ENCODE results near the gene SEMA5B. TPM values are rescaled to one million over a fixed set of nuclear protein-coding genes. Genes with fewer than 3 reads are reported as not detected.

The SEMA5B gene
- total RNA-seq, 1 experiment from 2014 or later, result not detected

GRCh38 chr3:122956693-122957455 is 70.7 kb downstream of the SEMA5B start:
- intact Hi-C loops (cut with micrococcal nuclease; ENCODE audit: unreplicated experiment), result no loop called here
- Mint-ChIP-seq H3K4me1 (ENCODE audit: low read depth, unreplicated experiment) (peaks cover 19% of the 10 kb centered on the region), H3K27ac (ENCODE audit: unreplicated experiment) (no peak overlapping the region), H3K9me3 (ENCODE audit: low read depth, unreplicated experiment) (no peaks in the 10 kb centered on the region), H3K27me3 (ENCODE audit: unreplicated experiment) (peaks cover 4% of the 10 kb centered on the region), H3K36me3 (ENCODE audit: insufficient read depth, unreplicated experiment) (no peaks in the 10 kb centered on the region), H3K4me3 (ENCODE audit: low read depth, unreplicated experiment) (no peak overlapping the region)
- TF ChIP-seq CTCF (IDR thresholded peaks at IDR 0.05; ENCODE audit: unreplicated experiment), result no peak
- CTCF ChIA-PET, result interaction anchor here (1.2 kb wide), 1 partner anchor 13 kb away, joined by 5 read pairs; no protein-coding TSS in a partner anchor
- BruUV-seq (replicated peaks), result no TSS peak
- no peak for DNase-seq

GRCh38 chr3:122955916-122956692 is 71.5 kb downstream of the SEMA5B start:
- Mint-ChIP-seq H3K36me3 (ENCODE audit: insufficient read depth, unreplicated experiment) (no peaks in the 10 kb centered on the region), H3K27ac (ENCODE audit: unreplicated experiment) (no peak overlapping the region), H3K4me1 (ENCODE audit: low read depth, unreplicated experiment) (peaks cover 24% of the 10 kb centered on the region), H3K9me3 (ENCODE audit: low read depth, unreplicated experiment) (no peaks in the 10 kb centered on the region), H3K4me3 (ENCODE audit: low read depth, unreplicated experiment) (no peak overlapping the region), H3K27me3 (ENCODE audit: unreplicated experiment) (no peaks in the 10 kb centered on the region)
- no peak for TF ChIP-seq CTCF (IDR thresholded peaks at IDR 0.05; ENCODE audit: unreplicated experiment)
- intact Hi-C loops (cut with micrococcal nuclease; ENCODE audit: unreplicated experiment), result no loop called here
- CTCF ChIA-PET, result interaction anchor here (0.6 kb wide), 1 partner anchor 409 kb away, joined by 8 read pairs; no protein-coding TSS in a partner anchor
- DNase-seq, result no peak
- no TSS peak for BruUV-seq (replicated peaks)

- Mint-ChIP-seq H3K4me3 (ENCODE audit: low read depth, unreplicated experiment) (no peak overlapping the region), H3K27me3 (ENCODE audit: unreplicated experiment) (no peaks in the 10 kb centered on the region), H3K9me3 (ENCODE audit: low read depth, unreplicated experiment) (no peaks in the 10 kb centered on the region), H3K27ac (ENCODE audit: unreplicated experiment) (peak overlapping the region; percentile 47), H3K36me3 (ENCODE audit: insufficient read depth, unreplicated experiment) (no peaks in the 10 kb centered on the region), H3K4me1 (ENCODE audit: low read depth, unreplicated experiment) (peaks cover 24% of the 10 kb centered on the region)
- intact Hi-C loops (cut with micrococcal nuclease; ENCODE audit: unreplicated experiment), result no loop called here
- no TSS peak for BruUV-seq (replicated peaks)
- CTCF ChIA-PET, result interaction anchor here (0.6 kb wide), 1 partner anchor 75 kb away, joined by 3 read pairs; the partner anchor contains the start of gene SEMA5B
- TF ChIP-seq CTCF (IDR thresholded peaks at IDR 0.05; ENCODE audit: unreplicated experiment), result no peak
- peak; percentile 43 for DNase-seq
These were observed 75.0 kb downstream of the SEMA5B start for GRCh38 chr3:122952520-122952919.

- H3K36me3 Mint-ChIP-seq (ENCODE audit: insufficient read depth, unreplicated experiment), result no peaks in the 10 kb centered on the region
- no TSS peak for BruUV-seq (replicated peaks)
- no peaks in the 10 kb centered on the region for H3K9me3 Mint-ChIP-seq (ENCODE audit: low read depth, unreplicated experiment)
- H3K27ac Mint-ChIP-seq (ENCODE audit: unreplicated experiment), result no peak overlapping the region
- intact Hi-C loops (cut with micrococcal nuclease; ENCODE audit: unreplicated experiment), result no loop called here
- DNase-seq, result no peak
- H3K27me3 Mint-ChIP-seq (ENCODE audit: unreplicated experiment), result peaks cover 14% of the 10 kb centered on the region
- H3K4me3 Mint-ChIP-seq (ENCODE audit: low read depth, unreplicated experiment), result no peak overlapping the region
- CTCF ChIA-PET, result no interaction called here
- no peak for TF ChIP-seq CTCF (IDR thresholded peaks at IDR 0.05; ENCODE audit: unreplicated experiment)
- peaks cover 16% of the 10 kb centered on the region for H3K4me1 Mint-ChIP-seq (ENCODE audit: low read depth, unreplicated experiment)
These were observed 79.2 kb downstream of the SEMA5B start for GRCh38 chr3:122948408-122948807.

Measured in Calu3 (cell line).